HG03066 (cell line): ENCODE results near the gene SLC24A3.

ENCODE experiments used
- ATAC-seq: cut with Tn5 transposase; IDR thresholded peaks from one replicate; pipeline ENCODE4 v1.9.1; 2021; ENCODE audit warnings: low read depth; ENCODE audit not compliant: unreplicated experiment

The SLC24A3 gene

GRCh38 chr20:19378058-19378457 is 165.6 kb downstream of the SLC24A3 start:
- no peak for ATAC-seq

DNA sequence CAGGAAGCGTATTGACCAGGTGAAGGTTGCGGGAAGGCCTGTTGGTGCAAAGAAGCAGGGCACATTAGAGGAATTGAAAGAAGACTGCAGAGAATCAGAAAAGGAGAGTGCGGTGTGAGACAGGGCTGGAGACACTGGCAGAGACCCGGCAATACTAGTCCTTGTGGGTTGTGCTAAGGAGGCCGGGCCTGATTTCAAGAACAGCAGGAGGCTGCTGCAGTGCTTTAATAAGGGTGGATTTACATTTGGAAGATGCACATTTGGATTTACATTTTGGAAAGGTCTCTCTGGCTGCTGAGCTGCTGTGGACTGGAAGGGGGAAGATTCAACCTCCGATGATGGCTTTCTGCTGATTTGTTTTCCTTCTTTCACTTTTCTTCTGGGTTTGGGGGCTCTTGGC is 167.8 kb downstream of the SLC24A3 start:
- no peak for ATAC-seq

DNA sequence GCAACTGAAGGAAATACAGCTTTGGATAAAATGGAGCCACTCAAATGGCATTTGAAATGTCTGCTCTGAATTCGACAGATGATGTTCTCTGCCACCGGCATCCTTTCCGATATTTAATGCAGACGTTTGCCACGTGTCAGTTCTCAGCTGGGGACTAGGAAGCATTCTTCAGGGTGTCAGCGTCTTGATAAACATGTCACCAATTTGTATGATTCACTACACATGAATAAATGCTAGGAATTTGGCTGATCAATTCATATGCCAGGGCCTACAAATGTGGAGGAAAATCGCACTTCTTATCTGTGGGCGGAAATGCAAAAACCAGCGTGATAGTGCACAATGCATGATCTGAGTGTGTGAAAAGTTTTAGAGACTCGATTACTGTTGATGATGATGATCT is 169.5 kb downstream of the SLC24A3 start:
- no peak for ATAC-seq

GRCh38 chr20:19382386-19383340 is 170.2 kb downstream of the SLC24A3 start:
- ATAC-seq: no peak

- no peak for ATAC-seq
Measured at GRCh38 chr20:19384940-19385339, 172.5 kb downstream of the SLC24A3 start.

DNA sequence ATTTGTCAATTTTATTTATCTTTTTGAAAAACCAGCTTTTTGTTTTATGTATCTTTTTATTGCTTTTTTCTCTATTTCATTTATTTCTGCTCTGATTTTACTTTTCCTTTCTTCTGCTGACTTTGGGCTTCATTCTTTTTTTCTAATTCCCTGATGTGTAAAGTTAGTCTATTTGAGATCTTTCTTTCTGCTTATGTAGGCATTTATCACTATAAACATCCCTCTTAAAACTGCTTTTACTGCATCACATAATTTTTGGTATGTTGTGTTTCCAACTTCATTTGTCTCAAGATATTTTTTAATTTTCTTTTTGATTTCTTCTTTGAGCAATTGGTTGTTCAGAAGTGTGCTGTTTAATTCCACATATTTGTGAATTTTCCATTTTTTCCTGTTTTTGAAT is 174.8 kb downstream of the SLC24A3 start:
- ATAC-seq: no peak

DNA sequence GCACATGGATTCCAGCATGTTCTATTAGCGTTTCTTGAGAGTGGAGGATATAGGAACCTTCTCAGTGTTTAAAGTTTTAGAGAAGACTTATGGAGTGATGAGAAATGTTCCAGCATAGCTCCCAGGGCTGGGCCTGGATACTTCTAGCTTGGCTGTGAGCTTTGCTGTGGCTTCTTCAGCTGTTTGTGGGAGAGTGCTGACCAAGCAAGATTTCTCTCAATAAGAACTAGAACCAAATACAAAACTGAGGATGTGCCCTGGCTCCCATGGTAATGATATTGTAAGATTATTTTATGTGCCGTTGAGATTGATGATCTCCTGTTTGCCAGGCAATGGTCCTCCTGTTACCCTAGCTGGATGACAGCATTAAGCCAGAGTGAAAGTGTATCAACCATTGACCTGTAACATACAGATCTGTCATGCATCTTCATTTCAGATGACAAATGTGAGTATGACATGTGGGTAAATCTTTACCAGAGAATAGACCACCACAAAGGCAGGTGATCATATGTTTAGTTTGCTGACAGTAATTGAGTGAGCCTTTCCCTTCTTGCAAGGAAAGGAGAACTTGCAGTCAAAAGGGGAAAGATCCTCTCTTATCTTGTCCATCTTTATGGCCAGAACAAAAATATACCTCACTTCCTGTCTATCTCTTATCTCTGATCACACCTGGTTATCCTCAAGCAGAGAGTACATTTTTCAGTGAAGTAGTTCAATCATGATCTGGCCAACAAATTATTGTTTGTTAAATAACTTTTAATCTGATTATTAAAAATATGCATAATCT is 180.1 kb downstream of the SLC24A3 start:
- ATAC-seq: no peak

DNA sequence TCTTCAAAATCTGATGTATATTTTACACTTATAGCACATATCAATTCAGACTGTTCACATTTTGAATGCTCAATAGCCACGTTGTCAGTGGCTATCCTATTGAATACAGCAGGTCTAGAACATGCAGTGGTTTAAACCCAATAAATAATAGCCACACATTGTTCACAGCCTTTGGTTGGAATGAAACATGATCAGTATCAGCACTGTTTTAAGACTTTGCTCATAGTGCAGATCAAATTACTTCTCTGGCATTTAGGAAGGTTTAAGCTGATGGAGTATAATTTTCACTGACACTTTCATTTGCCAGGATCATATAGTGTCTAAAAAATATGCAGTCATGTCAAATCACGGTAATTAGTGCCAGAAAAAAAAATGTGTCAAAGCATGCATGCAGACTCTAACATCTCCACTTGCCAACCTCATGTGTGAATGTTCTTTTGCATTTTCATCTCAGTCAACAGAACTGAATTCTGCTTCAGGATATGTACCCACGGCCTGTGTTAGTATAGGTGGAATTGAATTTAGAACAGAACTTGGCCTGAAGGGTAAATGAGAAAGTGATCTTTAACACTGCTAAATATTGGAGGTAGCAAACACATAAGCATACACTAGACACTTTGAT is 184.1 kb downstream of the SLC24A3 start:
- ATAC-seq: no peak

- no peak for ATAC-seq
Measured at GRCh38 chr20:19397226-19397625, 184.8 kb downstream of the SLC24A3 start.

GRCh38 chr20:19397666-19398065 is 185.2 kb downstream of the SLC24A3 start:
- ATAC-seq: no peak

DNA sequence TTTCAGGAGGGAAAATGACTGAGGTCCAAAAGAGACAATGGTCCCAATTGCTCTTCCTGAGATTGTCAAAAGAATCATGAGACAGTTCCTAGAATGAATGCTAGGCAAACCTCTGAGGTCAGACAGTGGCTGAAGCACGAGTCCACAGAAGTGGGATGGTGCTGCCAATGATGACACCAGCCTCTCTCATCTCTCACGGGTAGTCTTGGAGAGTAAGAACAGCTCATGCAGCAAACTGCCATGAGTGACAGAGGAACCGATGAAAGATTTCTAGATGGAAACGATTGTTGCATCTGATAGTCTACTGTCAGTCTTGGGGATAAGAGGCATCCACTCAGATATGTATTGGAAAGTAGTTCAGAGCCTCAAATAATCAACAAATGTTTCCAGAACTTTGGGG is 188.7 kb downstream of the SLC24A3 start:
- ATAC-seq: no peak

- ATAC-seq: no peak
Measured at GRCh38 chr20:19403549-19403948, 191.1 kb downstream of the SLC24A3 start.

DNA sequence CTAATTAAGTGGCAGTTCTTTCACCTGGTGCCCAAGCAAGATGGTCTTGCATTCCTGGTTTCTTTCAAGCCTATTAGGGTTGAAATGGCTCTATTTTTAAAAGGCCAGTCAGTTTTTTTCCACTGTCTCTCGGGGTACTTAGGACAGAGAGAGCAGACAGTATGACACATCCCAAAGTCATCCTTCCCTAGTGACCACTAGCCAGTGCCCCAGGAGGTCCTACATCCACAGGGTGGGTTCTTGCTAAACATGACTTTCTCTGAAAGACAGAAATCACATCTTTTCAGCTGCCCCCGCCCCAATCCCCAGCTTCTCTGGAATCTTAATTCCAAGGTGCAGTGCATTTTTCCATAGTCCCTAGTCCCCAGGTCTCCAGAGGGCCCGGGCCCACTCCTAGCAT is 192.4 kb downstream of the SLC24A3 start:
- ATAC-seq: no peak

GRCh38 chr20:19405958-19406357 is 193.5 kb downstream of the SLC24A3 start:
- ATAC-seq: no peak

DNA sequence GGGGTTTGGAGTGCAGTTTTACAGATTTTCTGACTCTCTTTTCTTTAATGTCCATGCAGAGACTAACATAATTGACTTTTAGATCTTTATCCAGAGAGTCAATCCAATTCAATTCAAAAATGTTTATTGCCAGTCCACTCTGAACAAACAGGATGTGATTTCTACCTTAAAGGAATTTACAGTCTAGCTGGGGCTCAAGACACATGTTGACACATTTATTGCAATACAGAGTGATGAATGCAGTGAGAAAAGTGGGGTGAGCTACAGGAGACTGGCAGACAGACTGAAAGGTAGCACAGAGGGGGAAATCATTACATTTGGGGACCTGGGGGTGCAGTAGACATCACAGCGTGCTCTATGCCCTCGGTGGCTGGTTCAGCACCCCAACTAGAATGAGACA is 193.9 kb downstream of the SLC24A3 start:
- no peak for ATAC-seq

DNA sequence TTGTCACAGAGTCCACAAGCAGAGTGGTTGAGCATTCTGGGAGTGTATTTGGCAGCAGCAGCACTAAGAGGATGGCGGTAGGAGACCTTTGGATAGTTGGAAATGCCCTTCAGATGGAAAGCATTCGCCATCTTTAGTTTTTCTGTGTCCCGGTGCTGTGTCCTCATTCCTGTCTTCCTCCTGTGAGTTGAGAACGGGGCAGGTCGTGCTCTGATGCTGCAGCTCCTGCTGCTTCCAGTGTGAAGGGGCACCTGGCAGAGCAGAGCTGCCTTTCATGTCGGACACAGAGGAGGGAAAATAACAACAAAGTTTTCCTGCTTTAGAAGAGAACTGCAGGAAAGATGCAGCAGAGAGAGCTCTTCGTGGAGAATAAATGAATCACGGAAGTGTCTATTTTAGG is 194.8 kb downstream of the SLC24A3 start:
- ATAC-seq: no peak

- ATAC-seq: no peak
Measured at GRCh38 chr20:19407736-19408135, 195.3 kb downstream of the SLC24A3 start.

GRCh38 chr20:19408971-19409370 is 196.5 kb downstream of the SLC24A3 start:
- ATAC-seq: no peak

DNA sequence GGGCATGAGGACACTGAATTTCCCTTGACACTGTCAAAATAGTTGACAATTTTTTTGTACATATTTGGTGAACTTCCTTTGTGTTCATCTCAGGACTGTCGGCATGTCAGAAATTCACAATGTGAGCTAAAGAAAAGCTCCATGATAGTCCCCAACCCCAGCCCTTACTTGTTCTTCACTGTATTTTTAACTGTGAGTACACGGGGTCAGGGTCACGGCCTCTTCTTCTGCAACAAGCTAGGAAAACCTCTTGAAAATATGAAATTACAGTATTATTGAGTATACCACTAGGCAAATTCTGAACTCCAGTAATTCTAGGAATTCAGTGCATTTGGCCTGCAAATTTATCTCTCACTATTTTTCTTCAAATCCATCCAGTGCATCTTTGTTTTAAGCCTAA is 199.4 kb downstream of the SLC24A3 start:
- ATAC-seq: no peak

- ATAC-seq: no peak
Measured at GRCh38 chr20:19412254-19412653, 199.8 kb downstream of the SLC24A3 start.

DNA sequence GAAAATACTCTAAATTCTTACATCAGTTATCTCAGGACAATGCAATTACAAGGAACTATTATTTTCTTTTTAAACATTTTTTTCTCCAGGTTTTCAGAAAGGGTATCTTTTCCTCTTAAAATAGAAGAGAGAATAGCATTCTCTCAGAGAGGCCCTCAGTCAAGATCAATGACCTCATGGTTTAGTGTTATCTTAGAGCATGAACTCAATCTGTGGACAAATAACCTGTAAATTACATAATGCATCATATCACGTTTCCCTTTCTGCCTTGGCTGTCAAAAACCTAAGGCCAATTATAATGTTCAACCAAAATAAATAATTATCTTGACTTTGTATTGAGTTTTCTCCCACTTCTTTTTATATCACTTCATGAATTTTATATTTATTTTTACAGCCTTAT is 202.2 kb downstream of the SLC24A3 start:
- ATAC-seq: no peak
